ENCODE data around the gene TFF1.
"Not testable (repeated sequence)": the region's sequence is repeated elsewhere in the genome, so short reads cannot be mapped to it uniquely, and the experiment has no call there.

Gene TFF1
- 0 reads per million in 4 donors for total RNA-seq

- no peak for DNase-seq
Observed at GRCh38 chr21:42366292-42367010, at the start of gene TFF1. TFF1 (minus strand) TSS chr21:42366535; CDS start chr21:42366495, 40 bp downstream.

GRCh38 chr21:42414928-42415769 lies 48.8 kb upstream of the TFF1 start:
- peak; percentile 77 to 92 (median 85) for DNase-seq

GRCh38 chr21:42414553-42414927 lies 48.2 kb upstream of the TFF1 start:
- DNase-seq, result no peak

- no peak for DNase-seq
Observed at GRCh38 chr21:42414066-42414465, 47.7 kb upstream of the TFF1 start.

GRCh38 chr21:42413500-42413899 lies 47.2 kb upstream of the TFF1 start:
- no peak for DNase-seq

- DNase-seq, result no peak
Observed at GRCh38 chr21:42413093-42413492, 46.8 kb upstream of the TFF1 start.

- no peak for DNase-seq
Observed at GRCh38 chr21:42412636-42412933, 46.2 kb upstream of the TFF1 start.

GRCh38 chr21:42411891-42412635 lies 45.7 kb upstream of the TFF1 start:
- DNase-seq, result no peak

GRCh38 chr21:42411197-42411869 lies 45.0 kb upstream of the TFF1 start:
- DNase-seq, result no peak

GRCh38 chr21:42409366-42409765 lies 43.0 kb upstream of the TFF1 start:
- no peak for DNase-seq

- not testable (repeated sequence) for DNase-seq
Observed at GRCh38 chr21:42408718-42409117, 42.4 kb upstream of the TFF1 start.

GRCh38 chr21:42407476-42407875 lies 41.1 kb upstream of the TFF1 start:
- DNase-seq, result no peak

- DNase-seq, result no peak
Observed at GRCh38 chr21:42406866-42407265, 40.5 kb upstream of the TFF1 start.

GRCh38 chr21:42406201-42406621 lies 39.9 kb upstream of the TFF1 start:
- DNase-seq, result peak in 2 of 5 donors; percentile 36 to 75

GRCh38 chr21:42405064-42406013 lies 39.0 kb upstream of the TFF1 start:
- DNase-seq, result peak in 1 of 5 donors; percentile 44

- peak in 1 of 5 donors; percentile 45 for DNase-seq
Observed at GRCh38 chr21:42404539-42404938, 38.2 kb upstream of the TFF1 start.

- DNase-seq, result peak in 2 of 5 donors; percentile 40 to 78
Observed at GRCh38 chr21:42403611-42404231, 37.4 kb upstream of the TFF1 start, which contains the start of gene UBASH3A. UBASH3A (plus strand) TSS chr21:42403902; CDS start chr21:42403946, 44 bp downstream.

- DNase-seq, result no peak
Observed at GRCh38 chr21:42401820-42402251, 35.5 kb upstream of the TFF1 start.

GRCh38 chr21:42401154-42401553 lies 34.8 kb upstream of the TFF1 start:
- no peak for DNase-seq

GRCh38 chr21:42400525-42400924 lies 34.2 kb upstream of the TFF1 start:
- DNase-seq, result no peak
